ENCODE results near the gene CACNB1. TPM values are rescaled to one million over a fixed set of nuclear protein-coding genes. Genes with fewer than 3 reads are reported as not detected.

CACNB1 gene
- total RNA-seq (2022) (6.6 and 7.7 TPM in 2 replicates), Bru-seq, nascent RNA (percentile 39 among the genes with signal in this experiment), BruChase-seq, experiment 1, labeled RNA remaining after a 6-hour chase (percentile 45 among the genes with signal in this experiment), BruChase-seq, experiment 2, labeled RNA remaining after a 2-hour chase (percentile 43 among the genes with signal in this experiment)
- long read RNA-seq, partial matches to known transcripts: 3 of 7 reads
- long read RNA-seq, other reads (novel, unspliced or antisense): 1 of 7 reads

DNA sequence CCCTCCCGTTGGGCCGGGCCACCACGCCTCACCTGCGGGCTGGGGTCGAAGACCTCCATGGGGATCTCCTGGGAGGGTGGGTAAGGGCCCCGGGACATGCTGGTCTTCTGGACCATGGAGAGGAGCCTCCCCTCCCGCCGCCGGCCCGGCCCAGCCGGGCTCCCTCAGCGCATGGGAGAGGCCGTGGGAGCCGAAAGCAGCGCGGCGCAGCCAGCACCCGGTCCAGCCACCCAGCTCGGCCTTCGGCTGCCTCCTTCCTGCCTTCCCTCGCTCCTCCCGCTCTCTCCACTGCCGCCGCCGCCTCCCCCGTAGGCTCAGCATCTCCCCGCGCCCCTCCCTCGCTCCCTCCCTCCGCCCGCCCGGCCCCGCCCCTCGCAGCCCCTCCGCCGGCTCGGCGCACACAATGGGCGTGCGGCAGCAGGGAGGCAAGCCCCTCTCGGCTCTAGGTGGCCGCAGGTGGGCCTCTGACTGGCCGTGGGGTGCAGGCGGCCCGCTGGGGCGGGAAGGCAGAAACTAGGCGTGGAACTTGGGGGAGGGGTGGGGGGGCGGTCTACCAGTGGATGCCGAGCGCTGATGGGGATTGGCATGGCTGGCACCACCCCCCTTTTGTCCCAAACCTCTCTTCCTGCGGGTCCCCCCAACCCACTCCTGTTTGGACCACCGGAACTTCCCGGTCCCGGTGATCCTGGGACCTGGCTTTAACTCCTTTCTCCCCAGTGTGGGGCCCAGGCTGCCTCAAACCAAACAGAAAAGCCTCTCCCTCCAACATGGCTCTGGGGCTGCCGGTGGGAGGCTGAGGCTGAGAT, at the start of gene CACNB1:
TSS of gene CACNB1 (minus strand) at position 290 of the 806 bp plus-strand sequence. CDS start at position 116, 174 bp downstream.
- no peak within 1 kb of the TSS for H3K27ac Mint-ChIP-seq (ENCODE audit: low read depth, unreplicated experiment)
- H3K9me3 Mint-ChIP-seq (ENCODE audit: unreplicated experiment): no peaks in the 10 kb centered on the region
- no peak for TF ChIP-seq CTCF (IDR thresholded peaks at IDR 0.05; ENCODE audit: unreplicated experiment)
- peaks cover 33% of the 10 kb centered on the region for H3K36me3 Mint-ChIP-seq (ENCODE audit: insufficient read depth, unreplicated experiment)
- BruUV-seq (replicated peaks): no TSS peak
- DNase-seq (ENCODE audit: unreplicated experiment): peak; percentile 66
- peaks cover 18% of the 10 kb centered on the region for H3K4me1 Mint-ChIP-seq (ENCODE audit: insufficient read depth, unreplicated experiment)
- CTCF ChIA-PET: interaction anchor here (0.8 kb wide), 1 partner anchor 35 kb away, joined by 3 read pairs; no protein-coding TSS in a partner anchor
- H3K4me3 Mint-ChIP-seq (ENCODE audit: unreplicated experiment): peak within 1 kb of the TSS; percentile 73
- POLR2A ChIA-PET: no interaction called here
- intact Hi-C loops (cut with micrococcal nuclease): loop anchor here (5.0 kb wide), 1 partner anchor 35 kb away; no protein-coding TSS in a partner anchor
- H3K27me3 Mint-ChIP-seq (ENCODE audit: insufficient read depth, unreplicated experiment): no peaks in the 10 kb centered on the region

- H3K27ac Mint-ChIP-seq (ENCODE audit: low read depth, unreplicated experiment): no peak overlapping the region
- H3K27me3 Mint-ChIP-seq (ENCODE audit: insufficient read depth, unreplicated experiment): no peaks in the 10 kb centered on the region
- no peaks in the 10 kb centered on the region for H3K9me3 Mint-ChIP-seq (ENCODE audit: unreplicated experiment)
- H3K4me1 Mint-ChIP-seq (ENCODE audit: insufficient read depth, unreplicated experiment): no peaks in the 10 kb centered on the region
- ChIA-PET POLR2A (interaction anchor here (3.6 kb wide), 1 partner anchor 39 kb away, joined by 75 read pairs; no protein-coding TSS in a partner anchor), CTCF (interaction anchor here (0.9 to 21.6 kb wide), 7 partner anchors 12 to 263 kb away, joined by 3 to 485 read pairs (median 12); partner anchors contain the start of gene RPL19)
- H3K4me3 Mint-ChIP-seq (ENCODE audit: unreplicated experiment): no peak overlapping the region
- peaks cover 12% of the 10 kb centered on the region for H3K36me3 Mint-ChIP-seq (ENCODE audit: insufficient read depth, unreplicated experiment)
- no TSS peak for BruUV-seq (replicated peaks)
- DNase-seq (ENCODE audit: unreplicated experiment): no peak
- intact Hi-C loops (cut with micrococcal nuclease): no loop called here
- no peak for TF ChIP-seq CTCF (IDR thresholded peaks at IDR 0.05; ENCODE audit: unreplicated experiment)
These were observed 48.8 kb upstream of the CACNB1 start for GRCh38 chr17:39246274-39246673.

- peak; percentile 92 for TF ChIP-seq CTCF (IDR thresholded peaks at IDR 0.05; ENCODE audit: unreplicated experiment)
- peak; percentile 86 for DNase-seq (ENCODE audit: unreplicated experiment)
- ChIA-PET POLR2A (interaction anchor here (0.6 to 3.6 kb wide), 14 partner anchors 13 to 328 kb away, joined by 3 to 75 read pairs (median 6); partner anchors contain the start of gene RPL19), CTCF (interaction anchor here (0.6 to 21.6 kb wide), 25 partner anchors 8 to 262 kb away, joined by 3 to 485 read pairs (median 5); partner anchors contain the start of gene RPL19)
- intact Hi-C loops (cut with micrococcal nuclease): loop anchor here (1.0 to 5.0 kb wide), 3 partner anchors 38 to 263 kb away; no protein-coding TSS in a partner anchor
- Mint-ChIP-seq H3K4me1 (ENCODE audit: insufficient read depth, unreplicated experiment) (no peaks in the 10 kb centered on the region), H3K9me3 (ENCODE audit: unreplicated experiment) (no peaks in the 10 kb centered on the region), H3K36me3 (ENCODE audit: insufficient read depth, unreplicated experiment) (peaks cover 6% of the 10 kb centered on the region), H3K27ac (ENCODE audit: low read depth, unreplicated experiment) (no peak overlapping the region), H3K4me3 (ENCODE audit: unreplicated experiment) (no peak overlapping the region), H3K27me3 (ENCODE audit: insufficient read depth, unreplicated experiment) (no peaks in the 10 kb centered on the region)
- BruUV-seq (replicated peaks): no TSS peak
These were observed 47.4 kb upstream of the CACNB1 start for GRCh38 chr17:39244600-39245570.

Measured in MCF 10A (cell line).